ENCODE results near the gene CDH23. TPM values are rescaled to one million over a fixed set of nuclear protein-coding genes. Genes with fewer than 3 reads are reported as not detected.
A peak's percentile ranks its signal among the peaks of the same experiment; 100 is the strongest.

CDH23 gene
- total RNA-seq, 1 experiment from 2014 or later = 2.9 TPM

DNA sequence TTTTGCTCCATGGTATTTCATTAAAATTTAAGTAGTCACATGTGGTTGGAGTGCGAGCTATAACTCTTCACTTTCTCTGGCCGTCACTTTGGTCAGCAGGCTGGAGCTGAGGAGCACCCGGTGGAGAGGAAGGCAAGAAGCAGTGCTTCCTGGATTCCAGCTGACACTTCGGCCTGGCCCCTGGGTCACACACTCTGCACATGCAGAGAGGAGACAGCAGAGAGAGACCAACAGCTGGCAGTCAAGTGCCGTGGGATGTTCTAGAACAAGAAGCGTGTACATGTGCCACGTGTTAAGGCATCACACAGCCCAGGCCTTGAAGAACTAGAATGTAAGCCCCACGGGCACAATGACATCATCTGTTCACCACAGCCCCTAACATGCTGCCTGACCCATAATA lies 424.2 kb downstream of the CDH23 start (continued):
- TF ChIP-seq, protein P1, sequence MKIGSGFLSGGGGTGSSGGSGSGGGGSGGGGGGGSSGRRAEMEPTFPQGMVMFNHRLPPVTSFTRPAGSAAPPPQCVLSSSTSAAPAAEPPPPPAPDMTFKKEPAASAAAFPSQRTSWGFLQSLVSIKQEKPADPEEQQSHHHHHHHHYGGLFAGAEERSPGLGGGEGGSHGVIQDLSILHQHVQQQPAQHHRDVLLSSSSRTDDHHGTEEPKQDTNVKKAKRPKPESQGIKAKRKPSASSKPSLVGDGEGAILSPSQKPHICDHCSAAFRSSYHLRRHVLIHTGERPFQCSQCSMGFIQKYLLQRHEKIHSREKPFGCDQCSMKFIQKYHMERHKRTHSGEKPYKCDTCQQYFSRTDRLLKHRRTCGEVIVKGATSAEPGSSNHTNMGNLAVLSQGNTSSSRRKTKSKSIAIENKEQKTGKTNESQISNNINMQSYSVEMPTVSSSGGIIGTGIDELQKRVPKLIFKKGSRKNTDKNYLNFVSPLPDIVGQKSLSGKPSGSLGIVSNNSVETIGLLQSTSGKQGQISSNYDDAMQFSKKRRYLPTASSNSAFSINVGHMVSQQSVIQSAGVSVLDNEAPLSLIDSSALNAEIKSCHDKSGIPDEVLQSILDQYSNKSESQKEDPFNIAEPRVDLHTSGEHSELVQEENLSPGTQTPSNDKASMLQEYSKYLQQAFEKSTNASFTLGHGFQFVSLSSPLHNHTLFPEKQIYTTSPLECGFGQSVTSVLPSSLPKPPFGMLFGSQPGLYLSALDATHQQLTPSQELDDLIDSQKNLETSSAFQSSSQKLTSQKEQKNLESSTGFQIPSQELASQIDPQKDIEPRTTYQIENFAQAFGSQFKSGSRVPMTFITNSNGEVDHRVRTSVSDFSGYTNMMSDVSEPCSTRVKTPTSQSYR (CRISPR knock-in tag; IDR thresholded peaks at IDR 0.05) = no peak
- TF ChIP-seq, protein P2, sequence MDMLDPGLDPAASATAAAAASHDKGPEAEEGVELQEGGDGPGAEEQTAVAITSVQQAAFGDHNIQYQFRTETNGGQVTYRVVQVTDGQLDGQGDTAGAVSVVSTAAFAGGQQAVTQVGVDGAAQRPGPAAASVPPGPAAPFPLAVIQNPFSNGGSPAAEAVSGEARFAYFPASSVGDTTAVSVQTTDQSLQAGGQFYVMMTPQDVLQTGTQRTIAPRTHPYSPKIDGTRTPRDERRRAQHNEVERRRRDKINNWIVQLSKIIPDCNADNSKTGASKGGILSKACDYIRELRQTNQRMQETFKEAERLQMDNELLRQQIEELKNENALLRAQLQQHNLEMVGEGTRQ (CRISPR knock-in tag; IDR thresholded peaks at IDR 0.05) = no peak
- TF ChIP-seq, protein P3, sequence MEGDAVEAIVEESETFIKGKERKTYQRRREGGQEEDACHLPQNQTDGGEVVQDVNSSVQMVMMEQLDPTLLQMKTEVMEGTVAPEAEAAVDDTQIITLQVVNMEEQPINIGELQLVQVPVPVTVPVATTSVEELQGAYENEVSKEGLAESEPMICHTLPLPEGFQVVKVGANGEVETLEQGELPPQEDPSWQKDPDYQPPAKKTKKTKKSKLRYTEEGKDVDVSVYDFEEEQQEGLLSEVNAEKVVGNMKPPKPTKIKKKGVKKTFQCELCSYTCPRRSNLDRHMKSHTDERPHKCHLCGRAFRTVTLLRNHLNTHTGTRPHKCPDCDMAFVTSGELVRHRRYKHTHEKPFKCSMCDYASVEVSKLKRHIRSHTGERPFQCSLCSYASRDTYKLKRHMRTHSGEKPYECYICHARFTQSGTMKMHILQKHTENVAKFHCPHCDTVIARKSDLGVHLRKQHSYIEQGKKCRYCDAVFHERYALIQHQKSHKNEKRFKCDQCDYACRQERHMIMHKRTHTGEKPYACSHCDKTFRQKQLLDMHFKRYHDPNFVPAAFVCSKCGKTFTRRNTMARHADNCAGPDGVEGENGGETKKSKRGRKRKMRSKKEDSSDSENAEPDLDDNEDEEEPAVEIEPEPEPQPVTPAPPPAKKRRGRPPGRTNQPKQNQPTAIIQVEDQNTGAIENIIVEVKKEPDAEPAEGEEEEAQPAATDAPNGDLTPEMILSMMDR (IDR thresholded peaks at IDR 0.05) = no peak
- no peak for TF ChIP-seq FOXK1 (CRISPR knock-in tag; IDR thresholded peaks at IDR 0.05)

DNA sequence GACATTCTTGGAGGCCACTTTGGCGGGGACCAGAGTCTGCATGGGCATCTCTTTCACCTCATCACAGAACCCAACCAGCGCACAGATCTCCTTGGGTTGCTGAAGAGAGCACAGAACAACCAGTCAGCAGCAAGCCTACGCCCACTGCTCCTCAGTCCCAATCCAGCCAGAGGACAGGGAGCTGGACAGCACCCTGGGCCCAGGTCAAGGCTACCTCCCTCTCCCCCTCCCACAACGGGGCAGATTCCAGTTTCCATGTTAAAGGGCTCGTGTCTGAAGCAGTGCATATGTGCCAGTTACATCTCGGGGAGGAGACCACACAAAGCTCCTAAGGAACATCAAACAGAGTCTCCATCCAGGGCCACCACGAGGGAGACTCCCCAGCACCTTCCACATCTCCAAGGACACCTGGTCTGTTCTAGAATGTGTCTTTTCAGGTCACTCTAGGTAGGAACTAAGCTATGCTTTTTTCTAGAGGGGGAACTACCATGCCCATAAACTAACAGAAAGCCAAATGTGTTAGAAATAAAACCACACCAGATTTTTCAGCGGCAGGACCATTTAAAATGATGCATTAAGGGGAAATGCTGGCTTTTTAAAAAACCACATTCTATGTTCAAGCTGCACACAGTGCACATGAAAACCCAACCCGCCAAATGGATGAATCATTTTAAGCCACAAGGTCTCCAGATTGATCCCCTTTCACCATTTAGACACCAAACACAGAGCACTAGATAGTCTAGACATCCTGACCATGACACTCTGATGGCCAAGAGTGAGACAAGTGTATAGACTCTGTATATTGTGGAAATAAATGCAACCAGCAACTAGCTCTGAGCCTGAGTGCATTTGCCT lies 425.4 kb downstream of the CDH23 start:
- CTCF ChIA-PET = interaction anchor here (0.9 to 1.3 kb wide), 3 partner anchors 11 to 74 kb away, joined by 3 to 4 read pairs (median 3); no protein-coding TSS in a partner anchor
- no peak for DNase-seq (ENCODE audit: low spot score)
- POLR2A ChIA-PET = no interaction called here

DNA sequence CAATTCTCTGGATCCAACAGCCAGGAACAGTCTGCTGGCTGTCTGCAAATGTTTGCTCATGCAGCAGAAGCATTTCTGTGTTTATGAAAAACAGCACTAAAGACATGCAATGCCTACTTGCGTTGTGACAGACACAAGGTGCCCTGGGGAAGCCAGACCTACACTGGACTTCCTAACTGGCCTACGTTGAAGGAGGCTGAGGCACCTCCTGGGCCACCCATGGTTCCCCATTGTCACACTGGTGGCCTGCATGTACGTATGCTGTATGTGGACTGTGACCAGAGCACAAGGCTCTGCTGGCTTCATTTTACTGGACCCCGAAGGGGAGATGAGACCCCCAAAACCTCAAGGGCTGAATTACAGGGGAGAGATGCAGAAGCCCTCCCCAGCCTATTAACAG lies 426.6 kb downstream of the CDH23 start:
- no peak for ATAC-seq
- H3K4me1 Mint-ChIP-seq = peaks cover 29% of the 10 kb centered on the region
- H3K27me3 Mint-ChIP-seq (ENCODE audit: low read depth) = no peaks in the 10 kb centered on the region
- peak overlapping the region; percentile 84 for H3K27ac Mint-ChIP-seq
- no peaks in the 10 kb centered on the region for H3K9me3 Mint-ChIP-seq
- DNase-seq (ENCODE audit: low spot score) = no peak
- POLR2A ChIA-PET = no interaction called here
- H3K36me3 Mint-ChIP-seq = peaks cover 77% of the 10 kb centered on the region
- H3K4me3 Mint-ChIP-seq = no peak overlapping the region
- CTCF ChIA-PET = interaction anchor here (0.6 to 1.8 kb wide), 3 partner anchors 8 to 439 kb away, joined by 3 to 8 read pairs (median 4); no protein-coding TSS in a partner anchor
- TF ChIP-seq FOXP1 (CRISPR knock-in tag; IDR thresholded peaks at IDR 0.05; ENCODE audit: borderline replicate concordance) = no peak
- TF ChIP-seq, protein P4, sequence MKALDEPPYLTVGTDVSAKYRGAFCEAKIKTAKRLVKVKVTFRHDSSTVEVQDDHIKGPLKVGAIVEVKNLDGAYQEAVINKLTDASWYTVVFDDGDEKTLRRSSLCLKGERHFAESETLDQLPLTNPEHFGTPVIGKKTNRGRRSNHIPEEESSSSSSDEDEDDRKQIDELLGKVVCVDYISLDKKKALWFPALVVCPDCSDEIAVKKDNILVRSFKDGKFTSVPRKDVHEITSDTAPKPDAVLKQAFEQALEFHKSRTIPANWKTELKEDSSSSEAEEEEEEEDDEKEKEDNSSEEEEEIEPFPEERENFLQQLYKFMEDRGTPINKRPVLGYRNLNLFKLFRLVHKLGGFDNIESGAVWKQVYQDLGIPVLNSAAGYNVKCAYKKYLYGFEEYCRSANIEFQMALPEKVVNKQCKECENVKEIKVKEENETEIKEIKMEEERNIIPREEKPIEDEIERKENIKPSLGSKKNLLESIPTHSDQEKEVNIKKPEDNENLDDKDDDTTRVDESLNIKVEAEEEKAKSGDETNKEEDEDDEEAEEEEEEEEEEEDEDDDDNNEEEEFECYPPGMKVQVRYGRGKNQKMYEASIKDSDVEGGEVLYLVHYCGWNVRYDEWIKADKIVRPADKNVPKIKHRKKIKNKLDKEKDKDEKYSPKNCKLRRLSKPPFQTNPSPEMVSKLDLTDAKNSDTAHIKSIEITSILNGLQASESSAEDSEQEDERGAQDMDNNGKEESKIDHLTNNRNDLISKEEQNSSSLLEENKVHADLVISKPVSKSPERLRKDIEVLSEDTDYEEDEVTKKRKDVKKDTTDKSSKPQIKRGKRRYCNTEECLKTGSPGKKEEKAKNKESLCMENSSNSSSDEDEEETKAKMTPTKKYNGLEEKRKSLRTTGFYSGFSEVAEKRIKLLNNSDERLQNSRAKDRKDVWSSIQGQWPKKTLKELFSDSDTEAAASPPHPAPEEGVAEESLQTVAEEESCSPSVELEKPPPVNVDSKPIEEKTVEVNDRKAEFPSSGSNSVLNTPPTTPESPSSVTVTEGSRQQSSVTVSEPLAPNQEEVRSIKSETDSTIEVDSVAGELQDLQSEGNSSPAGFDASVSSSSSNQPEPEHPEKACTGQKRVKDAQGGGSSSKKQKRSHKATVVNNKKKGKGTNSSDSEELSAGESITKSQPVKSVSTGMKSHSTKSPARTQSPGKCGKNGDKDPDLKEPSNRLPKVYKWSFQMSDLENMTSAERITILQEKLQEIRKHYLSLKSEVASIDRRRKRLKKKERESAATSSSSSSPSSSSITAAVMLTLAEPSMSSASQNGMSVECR (CRISPR knock-in tag; IDR thresholded peaks at IDR 0.05; ENCODE audit: borderline replicate concordance) = no peak
- TF ChIP-seq, protein P5, sequence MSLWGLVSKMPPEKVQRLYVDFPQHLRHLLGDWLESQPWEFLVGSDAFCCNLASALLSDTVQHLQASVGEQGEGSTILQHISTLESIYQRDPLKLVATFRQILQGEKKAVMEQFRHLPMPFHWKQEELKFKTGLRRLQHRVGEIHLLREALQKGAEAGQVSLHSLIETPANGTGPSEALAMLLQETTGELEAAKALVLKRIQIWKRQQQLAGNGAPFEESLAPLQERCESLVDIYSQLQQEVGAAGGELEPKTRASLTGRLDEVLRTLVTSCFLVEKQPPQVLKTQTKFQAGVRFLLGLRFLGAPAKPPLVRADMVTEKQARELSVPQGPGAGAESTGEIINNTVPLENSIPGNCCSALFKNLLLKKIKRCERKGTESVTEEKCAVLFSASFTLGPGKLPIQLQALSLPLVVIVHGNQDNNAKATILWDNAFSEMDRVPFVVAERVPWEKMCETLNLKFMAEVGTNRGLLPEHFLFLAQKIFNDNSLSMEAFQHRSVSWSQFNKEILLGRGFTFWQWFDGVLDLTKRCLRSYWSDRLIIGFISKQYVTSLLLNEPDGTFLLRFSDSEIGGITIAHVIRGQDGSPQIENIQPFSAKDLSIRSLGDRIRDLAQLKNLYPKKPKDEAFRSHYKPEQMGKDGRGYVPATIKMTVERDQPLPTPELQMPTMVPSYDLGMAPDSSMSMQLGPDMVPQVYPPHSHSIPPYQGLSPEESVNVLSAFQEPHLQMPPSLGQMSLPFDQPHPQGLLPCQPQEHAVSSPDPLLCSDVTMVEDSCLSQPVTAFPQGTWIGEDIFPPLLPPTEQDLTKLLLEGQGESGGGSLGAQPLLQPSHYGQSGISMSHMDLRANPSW (CRISPR knock-in tag; conservative IDR thresholded peaks at IDR 0.05; ENCODE audit: low read depth) = no peak
- no peak for TF ChIP-seq JUN (CRISPR knock-in tag; IDR thresholded peaks at IDR 0.05)
- TF ChIP-seq, protein P6, sequence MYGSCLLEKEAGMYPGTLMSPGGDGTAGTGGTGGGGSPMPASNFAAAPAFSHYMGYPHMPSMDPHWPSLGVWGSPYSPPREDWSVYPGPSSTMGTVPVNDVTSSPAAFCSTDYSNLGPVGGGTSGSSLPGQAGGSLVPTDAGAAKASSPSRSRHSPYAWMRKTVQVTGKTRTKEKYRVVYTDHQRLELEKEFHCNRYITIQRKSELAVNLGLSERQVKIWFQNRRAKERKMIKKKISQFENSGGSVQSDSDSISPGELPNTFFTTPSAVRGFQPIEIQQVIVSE (CRISPR knock-in tag; IDR thresholded peaks at IDR 0.05; ENCODE audit: borderline replicate concordance) = no peak
- TF ChIP-seq MXD4 (CRISPR knock-in tag; IDR thresholded peaks at IDR 0.05; ENCODE audit: borderline replicate concordance) = no peak
- TF ChIP-seq RORB (CRISPR knock-in tag; IDR thresholded peaks at IDR 0.05) = no peak
- no peak for TF ChIP-seq TEAD1 (CRISPR knock-in tag; IDR thresholded peaks at IDR 0.05)
- TF ChIP-seq ZNF121 (CRISPR knock-in tag; IDR thresholded peaks at IDR 0.05) = no peak

More for the DNA sequence above, 425.4 kb downstream of the CDH23 start:
- Mint-ChIP-seq H3K27me3 (ENCODE audit: low read depth) (no peaks in the 10 kb centered on the region), H3K36me3 (peaks cover 82% of the 10 kb centered on the region), H3K4me1 (peaks cover 29% of the 10 kb centered on the region), H3K27ac (no peak overlapping the region), H3K4me3 (no peak overlapping the region), H3K9me3 (no peaks in the 10 kb centered on the region)
- TF ChIP-seq, protein P2 (CRISPR knock-in tag; IDR thresholded peaks at IDR 0.05) = no peak
- no peak for TF ChIP-seq NR2C2 (CRISPR knock-in tag; IDR thresholded peaks at IDR 0.05)
- TF ChIP-seq FOXK1 (CRISPR knock-in tag; IDR thresholded peaks at IDR 0.05) = no peak
- TF ChIP-seq ZNF263 (CRISPR knock-in tag; IDR thresholded peaks at IDR 0.05; ENCODE audit: low read depth) = no peak
- no peak for TF ChIP-seq ZNF317 (CRISPR knock-in tag; IDR thresholded peaks at IDR 0.05; ENCODE audit: borderline replicate concordance, low read depth)
- no peak for ATAC-seq

All from WTC11 (cell line).